ENCODE measurements around the gene FAM131A. TPM values are rescaled to one million over a fixed set of nuclear protein-coding genes. Genes with fewer than 3 reads are reported as not detected.

The FAM131A gene
- total RNA-seq, 1 experiment from 2014 or later: 5.9 TPM

GRCh38 chr3:184341925-184342324 is 4.5 kb downstream of the FAM131A start:
- H3K9me3 ChIP-seq (replicated peaks): no peaks in the 10 kb centered on the region
- H3K4me1 ChIP-seq: peaks cover 1% of the 10 kb centered on the region; the same call in 1 of the 2 replicates
- H3K36me3 ChIP-seq: no peaks in the 10 kb centered on the region
- no peaks in the 10 kb centered on the region for H3K27me3 ChIP-seq
- H3K4me3 ChIP-seq: no peak overlapping the region
- H3K27ac ChIP-seq: no peak overlapping the region
- no peak for DNase-seq

GRCh38 chr3:184343200-184343876 is 5.9 kb downstream of the FAM131A start:
- Histone ChIP-seq H3K36me3 (no peaks in the 10 kb centered on the region), H3K4me3 (no peak overlapping the region), H3K9me3 (replicated peaks) (no peaks in the 10 kb centered on the region), H3K27ac (no peak overlapping the region), H3K4me1 (no peaks in the 10 kb centered on the region), H3K27me3 (no peaks in the 10 kb centered on the region)
- peak in 1 of 2 experiments; percentile 32 for DNase-seq

GRCh38 chr3:184344579-184345316 is 7.3 kb downstream of the FAM131A start:
- no peak for DNase-seq
- Histone ChIP-seq H3K27me3 (no peaks in the 10 kb centered on the region), H3K4me3 (no peak overlapping the region), H3K9me3 (replicated peaks) (no peaks in the 10 kb centered on the region), H3K36me3 (no peaks in the 10 kb centered on the region), H3K4me1 (no peaks in the 10 kb centered on the region), H3K27ac (no peak overlapping the region)

GRCh38 chr3:184345317-184346144 is 8.1 kb downstream of the FAM131A start:
- no peak for DNase-seq
- H3K9me3 ChIP-seq (replicated peaks): no peaks in the 10 kb centered on the region
- H3K36me3 ChIP-seq: no peaks in the 10 kb centered on the region
- H3K27me3 ChIP-seq: no peaks in the 10 kb centered on the region
- no peak overlapping the region for H3K27ac ChIP-seq
- no peaks in the 10 kb centered on the region for H3K4me1 ChIP-seq
- H3K4me3 ChIP-seq: no peak overlapping the region

- Histone ChIP-seq H3K4me1 (no peaks in the 10 kb centered on the region), H3K4me3 (no peak overlapping the region), H3K27me3 (no peaks in the 10 kb centered on the region), H3K9me3 (replicated peaks) (no peaks in the 10 kb centered on the region), H3K36me3 (no peaks in the 10 kb centered on the region), H3K27ac (no peak overlapping the region)
- no peak for DNase-seq
These were observed 9.2 kb downstream of the FAM131A start for GRCh38 chr3:184346480-184347190.

GRCh38 chr3:184347321-184348056 is 10.1 kb downstream of the FAM131A start:
- H3K9me3 ChIP-seq (replicated peaks): no peaks in the 10 kb centered on the region
- no peak overlapping the region for H3K4me3 ChIP-seq
- no peaks in the 10 kb centered on the region for H3K27me3 ChIP-seq
- DNase-seq: no peak
- no peak overlapping the region for H3K27ac ChIP-seq
- no peaks in the 10 kb centered on the region for H3K36me3 ChIP-seq
- H3K4me1 ChIP-seq: no peaks in the 10 kb centered on the region

- no peak for DNase-seq
- Histone ChIP-seq H3K27me3 (no peaks in the 10 kb centered on the region), H3K4me1 (no peaks in the 10 kb centered on the region), H3K4me3 (no peak overlapping the region), H3K27ac (no peak overlapping the region), H3K36me3 (no peaks in the 10 kb centered on the region), H3K9me3 (replicated peaks) (no peaks in the 10 kb centered on the region)
These were observed 10.6 kb downstream of the FAM131A start for GRCh38 chr3:184348057-184348382.

- Histone ChIP-seq H3K27me3 (no peaks in the 10 kb centered on the region), H3K36me3 (no peaks in the 10 kb centered on the region), H3K9me3 (replicated peaks) (no peaks in the 10 kb centered on the region), H3K4me3 (no peak overlapping the region), H3K27ac (no peak overlapping the region), H3K4me1 (no peaks in the 10 kb centered on the region)
- DNase-seq: no peak
These were observed 12.4 kb downstream of the FAM131A start for GRCh38 chr3:184349563-184350470.

GRCh38 chr3:184350618-184351017 is 13.2 kb downstream of the FAM131A start:
- Histone ChIP-seq H3K27ac (no peak overlapping the region), H3K4me3 (no peak overlapping the region), H3K9me3 (replicated peaks) (no peaks in the 10 kb centered on the region), H3K36me3 (no peaks in the 10 kb centered on the region), H3K27me3 (no peaks in the 10 kb centered on the region), H3K4me1 (peaks cover 4% of the 10 kb centered on the region; the same call in 1 of the 2 replicates)
- DNase-seq: no peak

GRCh38 chr3:184351511-184352148 is 14.2 kb downstream of the FAM131A start:
- no peaks in the 10 kb centered on the region for H3K36me3 ChIP-seq

GRCh38 chr3:184352149-184352785 is 14.9 kb downstream of the FAM131A start:
- Histone ChIP-seq H3K4me3 (no peak overlapping the region), H3K27ac (no peak overlapping the region), H3K9me3 (replicated peaks) (no peaks in the 10 kb centered on the region), H3K4me1 (peaks cover 8% of the 10 kb centered on the region; the same call in 1 of the 2 replicates), H3K36me3 (no peaks in the 10 kb centered on the region), H3K27me3 (no peaks in the 10 kb centered on the region)
- no peak for DNase-seq

More at GRCh38 chr3:184351511-184352148, 14.2 kb downstream of the FAM131A start:
- no peak overlapping the region for H3K27ac ChIP-seq
- H3K9me3 ChIP-seq (replicated peaks): no peaks in the 10 kb centered on the region
- no peak overlapping the region for H3K4me3 ChIP-seq
- peaks cover 8% of the 10 kb centered on the region; the same call in 1 of the 2 replicates for H3K4me1 ChIP-seq
- H3K27me3 ChIP-seq: no peaks in the 10 kb centered on the region
- no peak for DNase-seq

- no peaks in the 10 kb centered on the region for H3K36me3 ChIP-seq
These were observed 15.6 kb downstream of the FAM131A start for GRCh38 chr3:184352897-184353545.

More at GRCh38 chr3:184352897-184353545, 15.6 kb downstream of the FAM131A start:
- H3K27me3 ChIP-seq: no peaks in the 10 kb centered on the region
- H3K27ac ChIP-seq: no peak overlapping the region
- no peak for DNase-seq
- peaks cover 8% of the 10 kb centered on the region; the same call in 1 of the 2 replicates for H3K4me1 ChIP-seq
- H3K9me3 ChIP-seq (replicated peaks): no peaks in the 10 kb centered on the region
- H3K4me3 ChIP-seq: no peak overlapping the region
